Measurements from ENCODE around the gene KRT26.

DNA sequence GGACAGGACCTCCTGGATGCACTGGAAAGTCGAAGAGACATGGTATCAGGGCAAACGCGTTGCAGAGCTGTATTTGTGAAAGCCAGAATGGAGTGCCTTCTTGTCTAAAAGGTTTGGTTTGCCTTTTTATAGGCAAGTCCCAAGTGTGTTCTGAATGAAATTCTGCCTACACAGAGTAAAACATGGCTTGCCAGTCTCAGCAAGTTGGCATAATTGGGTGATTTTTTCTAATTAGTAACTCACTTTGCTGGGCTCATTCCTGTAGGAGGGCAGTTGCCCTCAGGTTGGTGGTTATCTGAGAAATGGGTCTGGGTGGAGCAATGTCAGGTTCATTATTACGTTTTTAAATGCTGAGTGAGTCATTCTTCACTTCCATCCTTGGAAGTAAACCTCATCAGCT is 16.8 kb downstream of the KRT26 start, which contains the start of gene KRT25:
- no peak for TF ChIP-seq TAF1 (IDR thresholded peaks at IDR 0.05; ENCODE audit: borderline replicate concordance, low read depth, low read length)
- no peak for TF ChIP-seq POLR2A (IDR thresholded peaks at IDR 0.05; ENCODE audit: low read depth, low read length)
- TF ChIP-seq POLR2AphosphoS5 (IDR thresholded peaks at IDR 0.05; ENCODE audit: low read depth, low read length): no peak
